HG02610 (cell line): ENCODE results near the gene OPN4.

Experiments used
- ATAC-seq: cut with Tn5 transposase; IDR thresholded peaks from one replicate; pipeline ENCODE4 v1.9.1; 2021; ENCODE audit warnings: mild to moderate bottlenecking, moderate library complexity; ENCODE audit not compliant: unreplicated experiment

Gene OPN4

GRCh38 chr10:86662186-86663045 lies 8.1 kb downstream of the OPN4 start:
- ATAC-seq: no peak

GRCh38 chr10:86663046-86663345 lies 8.6 kb downstream of the OPN4 start:
- no peak for ATAC-seq

GRCh38 chr10:86663576-86664339 lies 9.4 kb downstream of the OPN4 start:
- no peak for ATAC-seq

GRCh38 chr10:86664341-86665217 lies 10.2 kb downstream of the OPN4 start:
- no peak for ATAC-seq

GRCh38 chr10:86665218-86665607 lies 10.9 kb downstream of the OPN4 start:
- no peak for ATAC-seq

- ATAC-seq: no peak
These were observed 11.5 kb downstream of the OPN4 start for GRCh38 chr10:86665868-86666267.

GRCh38 chr10:86666538-86666937 lies 12.2 kb downstream of the OPN4 start:
- ATAC-seq: no peak

GRCh38 chr10:86667421-86668181 lies 13.3 kb downstream of the OPN4 start:
- ATAC-seq: no peak

GRCh38 chr10:86668297-86669165 lies 14.2 kb downstream of the OPN4 start, which contains the start of gene LDB3:
Gene LDB3 (plus strand): TSS chr10:86668511. CDS start chr10:86668692, 181 bp downstream.
- ATAC-seq: peak; percentile 74

GRCh38 chr10:86670290-86670811 lies 16.0 kb downstream of the OPN4 start:
- ATAC-seq: no peak

- ATAC-seq: no peak
These were observed 16.5 kb downstream of the OPN4 start for GRCh38 chr10:86670876-86671275.

- ATAC-seq: no peak
These were observed 17.1 kb downstream of the OPN4 start for GRCh38 chr10:86671419-86671818.

GRCh38 chr10:86671985-86672710 lies 17.8 kb downstream of the OPN4 start:
- no peak for ATAC-seq

- ATAC-seq: no peak
These were observed 19.0 kb downstream of the OPN4 start for GRCh38 chr10:86673216-86673826.

- ATAC-seq: no peak
These were observed 19.7 kb downstream of the OPN4 start for GRCh38 chr10:86673827-86674581.

GRCh38 chr10:86674912-86675311 lies 20.6 kb downstream of the OPN4 start:
- no peak for ATAC-seq

GRCh38 chr10:86677374-86677773 lies 23.0 kb downstream of the OPN4 start:
- no peak for ATAC-seq
